ENCODE data around the gene ABCC1.

The ABCC1 gene

DNA sequence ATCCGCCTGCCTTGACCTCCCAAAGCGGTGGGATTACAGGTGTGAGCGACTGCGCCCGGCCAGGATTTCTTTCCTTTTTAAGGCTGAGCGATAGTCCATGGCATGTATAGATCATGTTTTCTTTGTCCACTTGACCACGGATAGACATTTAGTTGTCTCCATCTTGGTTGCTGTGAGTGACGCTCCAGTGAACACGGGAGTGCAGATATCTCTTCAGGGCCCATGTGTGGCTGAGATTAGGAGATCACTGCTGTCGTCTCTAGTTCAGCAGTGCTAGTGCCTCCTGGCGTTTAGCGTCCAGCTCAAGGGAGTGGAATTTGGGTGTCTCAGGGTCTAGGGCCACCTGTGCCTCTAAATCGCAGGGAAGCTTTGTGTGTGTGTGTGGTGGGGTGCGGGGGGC lies 41.5 kb downstream of the ABCC1 start:
- no peak for DNase-seq

GRCh38 chr16:15993128-15993527 lies 43.7 kb downstream of the ABCC1 start:
- DNase-seq = no peak

DNA sequence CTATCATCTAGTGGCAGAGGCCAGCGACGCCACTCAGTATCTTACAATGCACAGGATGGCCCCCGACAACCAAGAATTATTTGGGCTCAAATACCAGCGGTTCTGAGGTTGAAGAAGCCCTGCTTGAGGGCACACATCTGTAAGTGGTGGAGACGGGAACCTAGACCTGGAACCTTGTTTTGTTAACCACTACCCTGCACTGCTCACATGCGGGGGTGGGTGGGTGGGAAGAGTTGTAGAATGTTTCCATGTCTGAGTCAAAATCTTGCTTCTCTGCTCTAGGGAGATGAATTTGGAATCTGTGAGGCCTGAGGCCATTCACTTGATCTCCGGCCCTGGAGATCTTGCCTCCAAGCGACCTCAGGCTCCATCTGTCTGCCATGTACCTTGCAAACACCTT lies 44.1 kb downstream of the ABCC1 start:
- DNase-seq = no peak

DNA sequence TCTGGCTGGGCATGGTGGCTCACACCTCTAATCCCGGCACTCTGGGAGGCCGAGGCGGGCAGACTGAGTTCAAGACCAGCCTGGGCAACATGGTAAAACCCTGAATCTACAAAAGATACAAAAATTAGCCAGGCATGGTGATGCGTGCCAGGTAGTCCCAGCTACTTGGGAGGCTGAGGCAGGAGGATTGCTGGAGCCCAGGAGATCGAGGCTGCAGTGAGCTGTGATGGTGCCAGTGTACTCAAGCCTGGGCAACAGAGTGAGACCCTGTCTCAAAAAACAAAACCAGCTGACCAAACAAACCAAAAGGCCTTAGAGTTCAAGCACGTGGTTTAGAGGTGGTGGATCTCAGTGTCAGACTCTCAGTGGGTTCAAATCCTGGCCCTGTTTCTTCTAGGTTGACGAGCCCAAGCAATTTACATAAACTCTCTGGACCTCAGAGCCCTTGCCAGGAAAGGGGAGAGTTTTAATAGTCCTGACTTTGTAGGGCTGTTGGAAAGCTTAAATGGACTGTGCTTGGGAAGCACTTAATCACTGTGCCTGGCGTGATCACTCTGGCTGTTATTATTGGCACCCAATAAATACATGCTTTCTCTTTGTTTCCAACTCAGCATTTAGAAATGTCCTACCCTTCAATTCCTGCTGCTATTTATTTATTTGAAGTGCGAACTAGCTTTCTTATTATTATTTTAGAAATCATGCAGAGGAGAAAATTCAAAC lies 44.7 kb downstream of the ABCC1 start:
- DNase-seq = peak in 23 of 58 donors; percentile 2 to 57 (median 17)

DNA sequence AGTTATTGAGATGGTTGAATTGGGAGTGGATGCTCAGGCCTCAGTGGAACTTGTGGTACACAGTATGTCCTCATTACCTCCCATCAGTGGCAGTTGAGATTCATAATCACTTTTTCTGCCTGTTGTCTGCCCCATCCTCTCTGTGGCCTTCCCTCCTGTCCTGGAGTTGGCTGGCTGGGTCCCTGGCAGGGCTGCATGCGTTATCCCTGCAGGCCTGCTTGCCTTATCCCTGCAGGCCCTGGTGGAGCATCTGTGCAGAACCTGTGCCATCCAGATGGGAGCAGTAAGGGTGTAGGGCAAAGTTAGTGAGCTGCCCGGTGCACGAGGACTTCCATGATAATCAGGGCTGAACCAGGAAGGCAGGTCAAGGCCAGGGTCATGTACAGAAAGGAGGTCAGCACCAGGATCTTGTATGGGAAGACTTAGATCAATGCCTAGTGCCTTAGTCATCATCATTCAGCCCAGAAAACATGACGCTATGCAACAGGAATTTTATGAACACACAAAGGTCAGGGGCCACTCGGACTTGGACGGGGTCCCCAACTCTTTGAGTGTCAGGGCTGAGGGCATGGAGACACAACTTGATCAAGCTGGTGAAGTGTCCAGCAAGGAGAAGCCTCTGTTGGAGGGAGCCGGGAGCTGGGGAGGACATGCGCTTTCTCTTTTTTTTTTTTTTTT lies 47.2 kb downstream of the ABCC1 start:
- peak in 2 of 58 donors; percentile 6 to 9 for DNase-seq

GRCh38 chr16:16000685-16001084 lies 51.3 kb downstream of the ABCC1 start:
- DNase-seq = no peak

GRCh38 chr16:16001596-16002255 lies 52.3 kb downstream of the ABCC1 start:
- DNase-seq = no peak

DNA sequence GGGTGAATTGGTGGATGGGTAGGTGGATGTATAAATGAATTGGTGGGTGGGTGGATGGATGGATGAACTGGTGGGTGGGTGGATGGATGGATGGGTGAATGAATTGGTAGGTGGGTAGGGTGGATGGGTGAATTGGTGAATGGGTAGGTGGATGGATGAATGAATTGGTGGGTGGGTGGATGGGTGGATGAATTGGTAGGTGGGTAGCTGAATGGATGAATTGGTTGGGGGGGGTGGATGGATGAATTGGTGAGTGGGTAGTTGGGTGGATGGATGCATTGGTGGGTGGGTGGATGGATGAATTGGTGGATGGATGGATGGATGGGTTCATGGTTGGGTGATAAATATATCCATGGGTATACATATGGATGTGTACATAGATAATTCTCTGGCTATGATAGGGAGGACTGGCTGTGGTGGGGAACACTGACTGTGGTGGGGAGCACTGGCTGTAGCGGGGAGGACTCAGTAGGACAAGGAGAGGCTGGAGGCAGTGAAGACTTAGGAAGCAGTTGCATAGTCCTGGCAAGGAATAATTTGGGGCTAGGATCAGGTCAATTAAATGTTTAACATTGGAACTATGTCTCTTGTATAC lies 54.4 kb downstream of the ABCC1 start:
- DNase-seq = no peak

DNA sequence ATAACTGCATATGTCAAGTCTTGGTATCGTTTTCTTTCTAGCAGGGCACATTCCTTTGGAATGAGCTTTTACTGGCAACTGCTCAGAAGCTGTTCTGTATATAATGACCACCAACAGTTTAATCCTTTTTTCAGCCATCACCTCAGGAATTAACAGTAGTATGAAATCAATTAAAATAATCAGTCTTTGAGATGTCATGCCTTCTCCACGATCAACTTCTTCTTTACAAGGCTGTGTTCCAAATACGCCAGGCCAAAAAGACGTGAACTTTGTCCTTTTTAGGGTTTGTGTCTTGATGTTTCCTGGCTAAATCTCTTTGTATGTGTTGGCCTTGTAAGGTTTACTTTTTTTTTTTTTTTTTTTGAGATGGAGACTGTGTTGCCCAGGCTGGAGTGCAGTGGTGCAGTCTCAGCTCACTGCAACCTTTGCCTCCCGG lies 54.9 kb downstream of the ABCC1 start:
- DNase-seq = no peak

DNA sequence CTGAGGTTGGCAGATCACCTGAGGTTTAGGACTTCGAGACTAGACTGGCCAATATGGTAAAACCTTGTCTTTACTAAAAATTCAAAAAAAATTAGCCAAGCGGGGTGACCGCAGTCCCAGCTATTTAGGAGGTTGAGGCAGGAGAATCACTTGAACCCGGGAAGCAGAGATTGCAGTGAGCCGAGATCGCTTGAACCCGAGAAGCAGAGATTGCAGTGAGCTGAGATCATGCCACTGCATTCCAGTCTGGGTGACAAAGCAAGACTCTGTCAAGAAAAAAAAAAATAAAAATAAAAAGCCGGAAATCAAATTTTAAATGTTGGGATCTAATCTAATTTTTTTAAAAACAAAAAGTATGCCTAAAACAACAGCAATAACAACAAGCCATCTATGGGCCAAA lies 56.3 kb downstream of the ABCC1 start:
- no peak for DNase-seq

DNA sequence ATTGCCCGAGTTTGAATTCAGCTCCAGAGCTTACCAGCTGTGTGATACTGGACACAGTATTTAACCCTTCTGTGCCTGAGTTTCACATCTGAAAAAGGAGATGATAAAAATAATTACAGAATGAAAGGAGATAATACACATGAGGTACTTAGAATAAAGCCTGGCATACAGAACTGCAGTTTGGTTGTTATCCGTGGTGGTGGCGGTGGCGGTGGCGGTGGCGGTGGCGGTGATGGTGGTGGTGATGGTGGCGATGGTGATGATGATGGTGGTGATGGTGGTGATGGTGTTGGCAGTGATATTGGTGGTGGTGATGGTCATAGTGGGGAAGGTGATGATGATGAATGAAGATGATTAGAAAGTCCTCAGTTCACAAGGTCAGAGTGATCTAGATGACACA lies 57.2 kb downstream of the ABCC1 start:
- DNase-seq = no peak

- DNase-seq = no peak
Measured at GRCh38 chr16:16007743-16008111, 58.3 kb downstream of the ABCC1 start.

DNA sequence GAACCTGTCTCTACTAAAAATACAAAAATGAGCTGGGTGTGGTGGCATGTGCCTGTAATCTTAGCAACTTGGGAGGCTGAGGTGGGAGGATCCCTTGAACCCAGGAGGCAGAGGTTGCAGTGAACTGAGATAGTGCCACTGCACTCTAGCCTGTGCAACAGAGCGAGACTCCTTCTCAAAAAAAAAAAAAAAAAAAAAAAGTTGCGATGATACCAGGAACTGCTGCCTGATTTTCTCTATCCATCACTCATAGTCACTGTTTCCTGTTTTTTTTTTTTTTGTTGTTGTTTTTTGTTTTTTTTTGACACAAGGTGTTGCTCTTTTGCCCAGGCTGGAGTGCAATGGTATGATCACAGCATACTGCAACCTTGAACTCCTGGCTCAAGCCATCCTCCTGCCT lies 59.2 kb downstream of the ABCC1 start:
- no peak for DNase-seq

GRCh38 chr16:16009401-16009800 lies 60.0 kb downstream of the ABCC1 start:
- no peak for DNase-seq

DNA sequence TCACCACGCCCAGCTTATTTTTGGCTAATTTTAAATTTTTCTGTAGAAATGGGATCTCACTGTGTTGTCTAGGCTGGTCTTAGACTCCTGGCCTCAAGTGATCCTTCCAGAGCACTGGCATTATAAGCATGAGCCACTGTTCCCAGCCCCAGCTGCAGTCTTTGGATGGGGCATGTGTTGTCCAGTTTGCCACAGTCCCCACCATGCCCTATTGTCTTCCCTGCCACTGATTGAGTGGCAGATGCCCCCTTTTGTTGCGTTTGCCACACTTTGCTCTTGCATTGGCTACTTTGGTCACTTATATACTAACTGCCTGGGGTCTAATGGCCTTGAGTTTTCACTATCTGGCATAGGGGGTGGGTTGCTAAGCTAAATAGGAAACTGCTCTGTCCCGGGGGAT lies 60.8 kb downstream of the ABCC1 start:
- DNase-seq = no peak

DNA sequence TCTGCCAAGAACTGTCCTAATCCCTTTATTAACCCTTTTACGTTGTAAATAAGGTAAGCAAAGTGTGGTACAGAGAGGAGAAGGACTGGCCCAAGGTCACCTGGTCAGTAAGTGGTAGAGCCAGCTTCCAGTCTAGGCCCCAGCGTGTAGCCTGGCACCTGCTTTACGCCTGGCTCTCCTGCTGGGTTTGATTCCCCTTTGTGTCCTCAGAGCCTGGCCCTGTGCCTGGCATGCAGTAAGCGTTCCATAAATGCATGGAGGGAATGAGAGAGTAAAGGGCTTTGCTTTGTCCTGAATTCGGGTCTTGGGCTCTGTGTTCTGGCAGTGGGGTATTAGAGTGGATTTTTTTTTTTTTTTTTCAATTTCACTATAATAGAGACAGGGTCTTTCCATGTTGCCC lies 62.7 kb downstream of the ABCC1 start:
- no peak for DNase-seq

- no peak for DNase-seq
Measured at GRCh38 chr16:16013812-16014211, 64.4 kb downstream of the ABCC1 start.

DNA sequence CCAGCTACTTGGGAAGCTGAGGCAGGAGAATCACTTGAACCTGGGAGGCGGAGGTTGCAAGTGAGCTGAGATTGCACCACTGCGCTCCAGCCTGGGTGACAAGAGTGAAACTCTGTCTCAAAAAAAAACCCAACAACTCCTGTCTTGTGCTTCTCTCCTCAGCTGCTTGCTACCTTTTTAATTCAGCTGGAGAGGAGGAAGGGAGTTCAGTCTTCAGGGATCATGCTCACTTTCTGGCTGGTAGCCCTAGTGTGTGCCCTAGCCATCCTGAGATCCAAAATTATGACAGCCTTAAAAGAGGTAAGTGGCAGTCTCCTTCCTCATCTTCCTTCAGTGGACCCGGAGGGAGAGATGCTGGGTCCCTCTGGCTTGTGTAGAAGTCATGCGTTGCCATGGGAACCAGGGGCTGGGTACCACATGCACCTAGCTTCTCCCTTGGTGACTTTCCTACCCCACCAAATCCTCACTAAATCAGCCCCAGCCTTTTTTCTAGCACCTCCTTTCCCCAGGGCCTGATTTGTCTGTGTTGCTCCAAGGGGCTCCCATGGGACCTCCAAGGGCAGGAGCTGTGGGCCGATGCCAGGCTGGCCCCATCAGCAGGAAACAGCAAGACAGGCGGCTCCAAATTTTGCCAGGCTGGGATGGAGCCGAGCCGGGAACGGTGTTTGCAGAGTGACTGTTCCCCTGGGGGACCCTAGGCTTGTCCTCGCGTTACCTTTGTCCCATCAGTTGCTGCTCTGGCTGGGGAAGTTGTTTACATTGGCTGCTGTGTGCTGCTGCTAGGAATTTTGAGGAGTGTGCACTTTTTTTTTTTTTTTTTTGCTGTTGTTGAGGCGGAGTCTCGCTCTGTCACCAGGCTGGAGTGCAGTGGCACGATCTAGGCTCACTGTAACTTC lies 65.2 kb downstream of the ABCC1 start:
- no peak for DNase-seq

DNA sequence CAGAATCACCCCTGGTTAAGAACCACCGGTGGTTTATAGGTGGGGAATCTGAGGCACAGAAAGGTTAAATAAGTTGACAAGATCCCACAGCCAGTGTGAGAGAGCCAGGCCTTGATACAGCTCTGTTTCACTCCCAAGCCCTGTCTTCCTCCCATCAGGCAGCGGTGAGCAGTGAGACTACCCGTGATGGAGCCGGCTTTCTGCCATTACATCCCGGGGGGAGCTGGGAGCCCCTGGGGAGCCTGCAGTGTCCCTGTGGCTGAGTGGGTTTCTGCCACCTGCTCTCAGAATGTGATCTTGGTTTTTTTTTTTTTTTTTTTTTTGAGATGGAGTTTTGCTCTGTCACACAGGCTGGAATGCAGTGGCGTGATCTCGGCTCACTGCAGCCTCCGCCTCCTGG lies 66.4 kb downstream of the ABCC1 start:
- DNase-seq = no peak

DNA sequence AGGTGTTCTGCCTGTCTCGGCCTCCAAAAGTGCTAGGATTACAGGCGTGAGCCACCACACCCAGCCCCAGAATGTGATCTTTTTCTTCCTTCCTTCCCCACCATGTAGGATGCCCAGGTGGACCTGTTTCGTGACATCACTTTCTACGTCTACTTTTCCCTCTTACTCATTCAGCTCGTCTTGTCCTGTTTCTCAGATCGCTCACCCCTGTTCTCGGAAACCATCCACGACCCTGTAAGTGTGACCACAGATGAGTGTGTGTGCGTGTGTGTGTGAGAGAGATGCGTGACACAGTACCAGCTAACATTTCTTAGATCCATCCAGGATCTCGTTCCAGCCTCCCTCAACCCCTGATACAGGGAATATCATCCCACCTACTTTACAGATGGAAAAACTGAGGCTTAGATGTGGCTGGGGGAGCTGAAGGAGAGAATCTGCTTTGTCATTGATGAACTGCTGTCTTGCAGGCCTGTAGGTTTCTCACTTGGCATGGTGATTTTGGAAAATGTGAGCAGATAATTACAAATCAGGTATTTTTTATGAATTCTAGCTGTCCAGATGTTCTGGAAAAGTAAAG lies 67.1 kb downstream of the ABCC1 start:
- DNase-seq = no peak

GRCh38 chr16:16017812-16018211 lies 68.4 kb downstream of the ABCC1 start:
- DNase-seq = no peak
